GM12864 (cell line): ENCODE results near the gene GTPBP6.

Experiments
- DNase-seq: peaks from one replicate; pipeline ENCODE4 v3.0.0-alpha.2; 2011; ENCODE audit warnings: low read depth
- H3K4me3 ChIP-seq: 2 replicates; pipeline ENCODE4 v1.5.1; 2011; ENCODE audit warnings: mild to moderate bottlenecking, low read depth, low read length, control low read depth
- TF ChIP-seq, protein P1 (sequence below): IDR thresholded peaks from 2 replicates; pipeline ENCODE4 v1.5.1; 2011; ENCODE audit warnings: low read depth, mild to moderate bottlenecking, moderate library complexity, low read length, control low read depth, inconsistent platforms; ENCODE audit errors: missing control alignments

GTPBP6 gene

DNA sequence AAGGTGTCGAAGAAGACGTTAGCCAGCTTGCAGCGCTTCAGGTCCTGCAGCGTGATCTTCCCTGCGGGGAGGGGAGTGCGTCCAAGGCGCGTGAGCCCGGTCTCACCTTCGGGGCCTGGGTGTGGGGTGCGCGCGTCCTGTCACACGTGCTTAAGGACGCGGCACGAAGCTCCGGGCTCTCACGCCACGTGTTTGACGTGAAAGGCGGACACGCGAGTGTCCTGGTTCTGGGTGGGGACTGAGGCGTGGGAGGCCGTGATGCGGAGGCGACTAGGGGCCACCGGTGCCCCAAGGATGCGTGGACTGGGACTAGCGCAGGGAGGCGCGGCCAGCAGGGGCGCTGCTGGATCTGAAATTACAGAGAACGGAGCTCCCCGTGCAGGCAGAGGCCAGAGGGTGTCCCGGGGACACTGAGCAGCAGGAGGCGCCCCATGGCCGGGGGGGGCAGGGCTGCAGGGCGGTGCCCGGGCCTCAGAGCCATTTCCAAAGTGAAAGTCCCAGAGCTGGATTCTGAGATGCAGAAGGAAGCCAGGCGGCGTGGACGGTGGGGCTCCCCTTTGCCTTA lies 20.3 kb upstream of the GTPBP6 start:
- TF ChIP-seq, protein P1, sequence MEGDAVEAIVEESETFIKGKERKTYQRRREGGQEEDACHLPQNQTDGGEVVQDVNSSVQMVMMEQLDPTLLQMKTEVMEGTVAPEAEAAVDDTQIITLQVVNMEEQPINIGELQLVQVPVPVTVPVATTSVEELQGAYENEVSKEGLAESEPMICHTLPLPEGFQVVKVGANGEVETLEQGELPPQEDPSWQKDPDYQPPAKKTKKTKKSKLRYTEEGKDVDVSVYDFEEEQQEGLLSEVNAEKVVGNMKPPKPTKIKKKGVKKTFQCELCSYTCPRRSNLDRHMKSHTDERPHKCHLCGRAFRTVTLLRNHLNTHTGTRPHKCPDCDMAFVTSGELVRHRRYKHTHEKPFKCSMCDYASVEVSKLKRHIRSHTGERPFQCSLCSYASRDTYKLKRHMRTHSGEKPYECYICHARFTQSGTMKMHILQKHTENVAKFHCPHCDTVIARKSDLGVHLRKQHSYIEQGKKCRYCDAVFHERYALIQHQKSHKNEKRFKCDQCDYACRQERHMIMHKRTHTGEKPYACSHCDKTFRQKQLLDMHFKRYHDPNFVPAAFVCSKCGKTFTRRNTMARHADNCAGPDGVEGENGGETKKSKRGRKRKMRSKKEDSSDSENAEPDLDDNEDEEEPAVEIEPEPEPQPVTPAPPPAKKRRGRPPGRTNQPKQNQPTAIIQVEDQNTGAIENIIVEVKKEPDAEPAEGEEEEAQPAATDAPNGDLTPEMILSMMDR, result no peak
- DNase-seq, result no peak
- H3K4me3 ChIP-seq, result no peak overlapping the region

DNA sequence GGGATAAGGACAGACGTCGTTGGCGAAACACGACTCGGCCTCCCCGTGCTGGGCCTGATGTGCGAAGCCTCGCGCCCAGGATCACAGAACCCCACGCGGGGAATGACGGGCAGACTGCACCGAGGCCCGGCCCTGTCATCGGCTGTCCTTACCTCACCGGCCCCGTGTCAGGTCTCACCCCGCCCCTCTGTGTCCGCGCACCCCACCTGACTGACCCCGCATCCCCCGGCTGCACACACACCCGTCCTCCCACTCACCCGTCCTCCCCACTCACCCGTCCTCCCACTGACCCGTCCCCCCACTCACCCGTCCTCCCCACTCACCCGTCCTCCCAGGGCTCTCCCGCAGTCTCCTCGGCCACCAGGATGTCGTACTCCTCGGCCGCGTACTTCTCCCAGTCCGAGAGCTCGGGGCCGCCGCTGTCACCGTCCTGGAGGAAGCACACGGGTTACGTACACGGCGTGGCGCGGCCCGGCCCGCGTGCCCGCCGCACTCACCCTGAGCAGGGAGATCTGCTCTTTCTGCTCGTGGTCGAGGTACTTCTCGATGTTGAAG lies 19.8 kb upstream of the GTPBP6 start:
- DNase-seq, result no peak
- H3K4me3 ChIP-seq, result no peak overlapping the region

GRCh38 chrX:337331-337831 lies 18.8 kb upstream of the GTPBP6 start:
- DNase-seq, result no peak
- TF ChIP-seq, protein P1, result no peak

More for the DNA sequence above, 19.8 kb upstream of the GTPBP6 start:
- TF ChIP-seq, protein P1, result no peak

GRCh38 chrX:336227-336626 lies 17.6 kb upstream of the GTPBP6 start:
- TF ChIP-seq, protein P1, result no peak
- DNase-seq, result no peak
- no peak overlapping the region for H3K4me3 ChIP-seq

More at GRCh38 chrX:337331-337831, 18.8 kb upstream of the GTPBP6 start:
- H3K4me3 ChIP-seq, result no peak overlapping the region

- H3K4me3 ChIP-seq, result no peak overlapping the region
- TF ChIP-seq, protein P1, result no peak
- DNase-seq, result no peak
Measured at GRCh38 chrX:335758-336155, 17.2 kb upstream of the GTPBP6 start.

DNA sequence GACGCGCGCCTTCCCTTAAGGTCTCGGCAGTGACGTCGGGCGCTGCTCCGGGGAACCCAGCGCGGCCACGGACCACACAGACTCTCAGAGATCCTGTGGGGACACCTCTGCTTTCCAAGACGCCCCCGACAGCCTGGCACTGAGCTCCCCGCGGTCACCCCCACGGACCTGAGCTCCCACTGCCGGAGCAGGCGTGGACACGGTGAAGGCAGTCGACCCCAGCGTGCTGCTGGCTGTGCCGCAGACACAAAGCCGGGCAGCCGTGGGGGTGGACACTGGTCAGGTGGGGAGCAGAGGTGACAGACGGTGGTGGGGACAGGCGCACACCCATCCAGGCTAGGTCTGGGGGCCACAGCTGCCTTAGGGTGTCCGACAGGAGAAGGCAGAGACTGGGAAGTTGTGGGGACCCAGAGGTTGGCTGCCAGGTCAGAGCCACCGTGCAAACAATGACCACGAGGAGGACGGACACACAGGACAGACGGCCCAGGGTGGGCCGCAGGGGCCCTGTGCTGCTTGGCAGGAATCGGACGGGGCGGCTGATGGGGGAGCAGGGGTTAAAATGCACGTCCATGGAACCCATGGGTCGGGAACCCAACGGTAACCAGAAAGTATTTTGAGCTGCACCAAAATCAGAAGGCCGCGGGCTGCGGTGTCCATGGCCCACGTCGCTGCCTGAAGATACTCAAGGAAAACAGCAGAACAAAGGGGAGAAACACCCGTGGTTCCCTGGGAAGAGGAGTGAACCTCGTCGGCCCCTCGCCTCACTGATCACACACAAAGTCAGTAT lies 16.6 kb upstream of the GTPBP6 start:
- H3K4me3 ChIP-seq, result no peak overlapping the region
- no peak for DNase-seq
- TF ChIP-seq, protein P1, result no peak
